Activated CD4-positive, alpha-beta T cell treated with anti-CD3 and anti-CD28 coated beads, Interleukin-2, amount 10 ng/mL, durations not matched to agents 24 days and 14 days (primary cell): ENCODE results near the gene SLC9A1. TPM values are rescaled to one million over a fixed set of nuclear protein-coding genes. Genes with fewer than 3 reads are reported as not detected.

Source experiments
- DNase-seq: peaks from one replicate; pipeline ENCODE4 v3.0.0; 2022
- H3K27ac Mint-ChIP-seq: one replicate; pipeline ENCODE4 v1.8.0; 2022; ENCODE audit warnings: mild to moderate bottlenecking, mixed read lengths
- H3K27me3 Mint-ChIP-seq: one replicate; pipeline ENCODE4 v1.8.0; 2022; ENCODE audit warnings: mixed read lengths
- H3K36me3 Mint-ChIP-seq: one replicate; pipeline ENCODE4 v1.8.0; 2022; ENCODE audit warnings: low read depth, mild to moderate bottlenecking, mixed read lengths
- H3K4me1 Mint-ChIP-seq: one replicate; pipeline ENCODE4 v1.8.0; 2021; ENCODE audit warnings: mixed read lengths
- H3K4me3 Mint-ChIP-seq: one replicate; pipeline ENCODE4 v1.8.0; 2022; ENCODE audit warnings: mild to moderate bottlenecking, moderate library complexity, mixed read lengths
- H3K9me3 Mint-ChIP-seq: one replicate; pipeline ENCODE4 v1.8.0; 2021; ENCODE audit warnings: mixed read lengths
- intact Hi-C: fragments of 100-400 bp; cut with micrococcal nuclease; formaldehyde crosslinking; loops from one replicate; pipeline ENCODE4 v1.15.1; 2023
- total RNA-seq: library from RNA; stranded (reverse); gene quantifications from 2 replicates; pipeline ENCODE4 v1.2.3, GENCODE V29; 2022

SLC9A1 gene
- total RNA-seq, 1 donor from 2014 or later: 27.1 TPM

GRCh38 chr1:27161594-27161993, 6.7 kb upstream of the SLC9A1 start:
- H3K9me3 Mint-ChIP-seq: no peaks in the 10 kb centered on the region
- no peak overlapping the region for H3K4me3 Mint-ChIP-seq
- intact Hi-C loops: no loop called here
- no peaks in the 10 kb centered on the region for H3K27me3 Mint-ChIP-seq
- no peaks in the 10 kb centered on the region for H3K36me3 Mint-ChIP-seq
- DNase-seq: peak; percentile 71
- H3K4me1 Mint-ChIP-seq: peaks cover 9% of the 10 kb centered on the region
- H3K27ac Mint-ChIP-seq: peak overlapping the region; percentile 71

- no peak overlapping the region for H3K4me3 Mint-ChIP-seq
- H3K4me1 Mint-ChIP-seq: peaks cover 39% of the 10 kb centered on the region
- H3K9me3 Mint-ChIP-seq: no peaks in the 10 kb centered on the region
- no peak overlapping the region for H3K27ac Mint-ChIP-seq
- intact Hi-C loops: no loop called here
- H3K27me3 Mint-ChIP-seq: no peaks in the 10 kb centered on the region
- H3K36me3 Mint-ChIP-seq: peaks cover 4% of the 10 kb centered on the region
- DNase-seq: no peak
Observed at GRCh38 chr1:27157194-27157593, 2.3 kb upstream of the SLC9A1 start.

GRCh38 chr1:27154469-27154990, 395 bp downstream of the SLC9A1 start:
- no peak for DNase-seq
- H3K36me3 Mint-ChIP-seq: peaks cover 9% of the 10 kb centered on the region
- H3K27me3 Mint-ChIP-seq: no peaks in the 10 kb centered on the region
- H3K4me1 Mint-ChIP-seq: peaks cover 46% of the 10 kb centered on the region
- no peaks in the 10 kb centered on the region for H3K9me3 Mint-ChIP-seq
- H3K27ac Mint-ChIP-seq: peak overlapping the region; percentile 68
- H3K4me3 Mint-ChIP-seq: peak overlapping the region; percentile 86
- intact Hi-C loops: loop anchor here (2.0 kb wide), 1 partner anchor 52 kb away; no protein-coding TSS in a partner anchor

GRCh38 chr1:27153927-27154358, 982 bp downstream of the SLC9A1 start:
- intact Hi-C loops: loop anchor here (2.0 kb wide), 1 partner anchor 51 kb away; no protein-coding TSS in a partner anchor
- Mint-ChIP-seq H3K4me1 (peaks cover 52% of the 10 kb centered on the region), H3K27me3 (no peaks in the 10 kb centered on the region), H3K9me3 (no peaks in the 10 kb centered on the region), H3K27ac (peak overlapping the region; percentile 68), H3K36me3 (peaks cover 9% of the 10 kb centered on the region), H3K4me3 (peak overlapping the region; percentile 86)
- DNase-seq: peak; percentile 71

- peaks cover 9% of the 10 kb centered on the region for H3K36me3 Mint-ChIP-seq
- H3K27me3 Mint-ChIP-seq: no peaks in the 10 kb centered on the region
- peaks cover 56% of the 10 kb centered on the region for H3K4me1 Mint-ChIP-seq
- intact Hi-C loops: no loop called here
- peak overlapping the region; percentile 86 for H3K4me3 Mint-ChIP-seq
- H3K9me3 Mint-ChIP-seq: no peaks in the 10 kb centered on the region
- peak overlapping the region; percentile 68 for H3K27ac Mint-ChIP-seq
- DNase-seq: peak; percentile 66
Observed at GRCh38 chr1:27153549-27153886, 1.4 kb downstream of the SLC9A1 start.

GRCh38 chr1:27152829-27153548, 1.9 kb downstream of the SLC9A1 start:
- DNase-seq: peak; percentile 65
- Mint-ChIP-seq H3K9me3 (no peaks in the 10 kb centered on the region), H3K36me3 (peaks cover 11% of the 10 kb centered on the region), H3K27me3 (no peaks in the 10 kb centered on the region), H3K27ac (peak overlapping the region; percentile 75), H3K4me1 (peaks cover 62% of the 10 kb centered on the region), H3K4me3 (peak overlapping the region; percentile 86)
- intact Hi-C loops: no loop called here

GRCh38 chr1:27152004-27152828, 2.7 kb downstream of the SLC9A1 start:
- H3K27ac Mint-ChIP-seq: peak overlapping the region; percentile 75
- H3K4me1 Mint-ChIP-seq: peaks cover 62% of the 10 kb centered on the region
- H3K4me3 Mint-ChIP-seq: peak overlapping the region; percentile 86
- H3K27me3 Mint-ChIP-seq: no peaks in the 10 kb centered on the region
- intact Hi-C loops: no loop called here
- H3K9me3 Mint-ChIP-seq: no peaks in the 10 kb centered on the region
- peak; percentile 64 for DNase-seq
- H3K36me3 Mint-ChIP-seq: peaks cover 11% of the 10 kb centered on the region

DNA sequence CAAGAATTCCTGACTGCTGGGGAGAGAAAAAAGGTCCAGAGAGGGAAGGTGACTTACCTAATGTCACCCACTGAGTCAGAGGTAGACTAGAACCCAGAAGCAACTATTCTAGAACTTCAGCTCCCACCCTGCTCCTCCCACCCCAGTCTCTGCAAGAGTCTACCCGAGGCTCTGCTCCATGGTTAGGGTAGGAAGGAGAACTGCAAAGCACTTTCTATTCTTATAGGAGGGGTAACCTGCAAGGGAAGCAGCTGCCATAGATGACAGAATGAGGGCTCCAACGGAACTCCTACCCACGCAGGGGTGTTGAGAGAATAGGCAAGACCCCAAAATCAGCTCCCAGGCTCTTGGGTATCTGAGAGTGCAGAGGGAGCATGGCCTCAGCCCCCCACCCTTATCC, 4.3 kb downstream of the SLC9A1 start:
- Mint-ChIP-seq H3K27ac (no peak overlapping the region), H3K36me3 (peaks cover 11% of the 10 kb centered on the region), H3K4me3 (no peak overlapping the region), H3K4me1 (peaks cover 62% of the 10 kb centered on the region), H3K9me3 (no peaks in the 10 kb centered on the region), H3K27me3 (no peaks in the 10 kb centered on the region)
- intact Hi-C loops: no loop called here
- no peak for DNase-seq

- intact Hi-C loops: no loop called here
- no peak overlapping the region for H3K4me3 Mint-ChIP-seq
- no peak overlapping the region for H3K27ac Mint-ChIP-seq
- no peaks in the 10 kb centered on the region for H3K9me3 Mint-ChIP-seq
- peaks cover 15% of the 10 kb centered on the region for H3K36me3 Mint-ChIP-seq
- H3K27me3 Mint-ChIP-seq: no peaks in the 10 kb centered on the region
- H3K4me1 Mint-ChIP-seq: peaks cover 58% of the 10 kb centered on the region
- no peak for DNase-seq
Observed at GRCh38 chr1:27150183-27150582, 4.7 kb downstream of the SLC9A1 start.

GRCh38 chr1:27149762-27150113, 5.2 kb downstream of the SLC9A1 start:
- DNase-seq: no peak
- no peak overlapping the region for H3K27ac Mint-ChIP-seq
- H3K4me3 Mint-ChIP-seq: no peak overlapping the region
- H3K4me1 Mint-ChIP-seq: peaks cover 56% of the 10 kb centered on the region
- intact Hi-C loops: no loop called here
- H3K9me3 Mint-ChIP-seq: no peaks in the 10 kb centered on the region
- no peaks in the 10 kb centered on the region for H3K27me3 Mint-ChIP-seq
- peaks cover 18% of the 10 kb centered on the region for H3K36me3 Mint-ChIP-seq

- H3K9me3 Mint-ChIP-seq: no peaks in the 10 kb centered on the region
- DNase-seq: no peak
- no peaks in the 10 kb centered on the region for H3K27me3 Mint-ChIP-seq
- no peak overlapping the region for H3K27ac Mint-ChIP-seq
- H3K4me1 Mint-ChIP-seq: peaks cover 51% of the 10 kb centered on the region
- no peak overlapping the region for H3K4me3 Mint-ChIP-seq
- peaks cover 18% of the 10 kb centered on the region for H3K36me3 Mint-ChIP-seq
- intact Hi-C loops: no loop called here
Observed at GRCh38 chr1:27149084-27149761, 5.7 kb downstream of the SLC9A1 start.

- H3K27ac Mint-ChIP-seq: no peak overlapping the region
Observed at GRCh38 chr1:27148591-27148990, 6.3 kb downstream of the SLC9A1 start.

DNA sequence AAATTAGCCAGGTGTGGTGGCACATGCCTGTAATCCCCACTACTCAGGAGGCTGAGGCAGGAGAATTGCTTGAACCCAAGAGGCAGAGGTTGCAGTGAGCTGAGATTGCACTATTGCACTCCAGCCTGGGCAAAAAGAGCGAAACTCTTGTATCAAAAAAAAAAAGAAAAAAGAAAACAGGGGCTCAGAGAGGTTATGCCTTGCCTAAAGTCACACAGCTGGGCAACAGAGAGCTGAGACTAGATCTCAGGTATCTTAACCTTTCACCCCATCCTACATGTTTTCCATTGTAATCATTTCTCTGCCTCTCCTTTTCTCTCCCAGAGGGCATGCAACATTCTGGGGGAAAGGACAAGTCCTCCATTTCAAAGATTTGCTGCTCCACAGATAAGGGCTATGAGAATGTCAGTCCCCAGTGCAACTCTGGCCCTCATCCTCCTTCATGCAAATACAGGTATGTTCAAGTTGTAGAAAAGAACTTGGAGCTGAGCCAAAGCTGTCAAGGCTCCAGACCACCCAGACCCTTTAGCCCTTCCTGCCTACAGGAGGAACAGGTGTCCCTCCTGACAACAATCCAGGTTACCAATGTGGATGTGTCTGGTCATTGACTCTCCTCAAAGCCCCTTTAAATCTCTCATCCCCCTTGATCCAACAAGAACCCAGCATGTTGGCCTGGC, 6.9 kb downstream of the SLC9A1 start:
- Mint-ChIP-seq H3K4me3 (no peak overlapping the region), H3K4me1 (peaks cover 44% of the 10 kb centered on the region), H3K27ac (no peak overlapping the region), H3K9me3 (no peaks in the 10 kb centered on the region), H3K36me3 (peaks cover 17% of the 10 kb centered on the region), H3K27me3 (no peaks in the 10 kb centered on the region)
- intact Hi-C loops: no loop called here
- no peak for DNase-seq

More at GRCh38 chr1:27148591-27148990, 6.3 kb downstream of the SLC9A1 start:
- Mint-ChIP-seq H3K9me3 (no peaks in the 10 kb centered on the region), H3K4me1 (peaks cover 45% of the 10 kb centered on the region), H3K36me3 (peaks cover 18% of the 10 kb centered on the region), H3K4me3 (no peak overlapping the region), H3K27me3 (no peaks in the 10 kb centered on the region)
- DNase-seq: no peak
- intact Hi-C loops: no loop called here
